ENCODE measurements around the gene NET1.

Gene NET1

GRCh38 chr10:5490032-5490431 is 77.7 kb downstream of the NET1 start:
- no peak for TF ChIP-seq CTCF (IDR thresholded peaks at IDR 0.05; ENCODE audit: low read depth, low read length)
- no peak for DNase-seq (ENCODE audit: low read depth, low spot score)
- in situ Hi-C loops (cut with HindIII; ENCODE audit: low sequenced_read_pairs) = no loop called here
- H3K4me3 ChIP-seq (ENCODE audit: low read depth, low read length) = no peak overlapping the region

DNA sequence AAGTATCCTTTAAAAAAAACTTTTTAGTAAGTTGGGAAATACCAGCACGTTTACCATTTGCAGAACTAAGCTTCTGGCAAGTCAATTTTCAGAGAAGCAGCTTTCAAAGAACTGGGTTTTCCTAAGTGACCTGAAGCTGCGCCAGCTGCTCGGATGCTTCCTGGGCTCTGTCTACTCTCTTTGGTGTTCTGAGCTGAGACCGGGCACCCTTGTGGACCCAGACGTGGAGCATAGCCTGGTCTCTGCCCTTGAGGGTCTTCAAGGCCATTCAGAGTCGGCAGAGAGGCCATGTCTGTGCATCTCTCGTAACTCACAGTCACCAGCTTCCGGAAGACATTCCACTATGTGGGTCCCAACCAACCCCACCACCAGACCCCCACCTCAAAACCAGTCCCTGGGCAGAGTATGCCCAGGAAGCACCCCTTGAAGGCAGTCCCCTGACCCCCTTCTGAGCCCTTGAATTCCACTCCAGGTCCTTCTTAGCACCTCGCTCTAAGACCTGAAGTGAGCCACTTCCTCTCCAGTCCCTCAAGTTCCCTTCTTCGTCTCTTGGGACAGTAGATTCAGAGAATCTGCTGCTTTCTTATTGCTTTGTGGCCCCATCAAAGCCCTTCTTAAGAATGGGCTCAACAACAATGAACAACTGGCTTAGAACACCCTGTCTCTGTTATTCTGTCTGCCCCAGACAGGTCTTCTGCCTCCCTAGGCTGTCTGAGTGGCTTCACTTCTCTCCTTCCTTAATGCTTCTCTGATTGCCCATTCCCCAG is 78.5 kb downstream of the NET1 start:
- TF ChIP-seq CTCF (IDR thresholded peaks at IDR 0.05; ENCODE audit: low read depth, low read length) = no peak
- no peak for DNase-seq (ENCODE audit: low read depth, low spot score)
- H3K4me3 ChIP-seq (ENCODE audit: low read depth, low read length) = no peak overlapping the region
- in situ Hi-C loops (cut with HindIII; ENCODE audit: low sequenced_read_pairs) = no loop called here

- no peak for DNase-seq (ENCODE audit: low read depth, low spot score)
- in situ Hi-C loops (cut with HindIII; ENCODE audit: low sequenced_read_pairs) = no loop called here
- H3K4me3 ChIP-seq (ENCODE audit: low read depth, low read length) = no peak overlapping the region
- no peak for TF ChIP-seq CTCF (IDR thresholded peaks at IDR 0.05; ENCODE audit: low read depth, low read length)
Measured at GRCh38 chr10:5491477-5491876, 79.1 kb downstream of the NET1 start.

DNA sequence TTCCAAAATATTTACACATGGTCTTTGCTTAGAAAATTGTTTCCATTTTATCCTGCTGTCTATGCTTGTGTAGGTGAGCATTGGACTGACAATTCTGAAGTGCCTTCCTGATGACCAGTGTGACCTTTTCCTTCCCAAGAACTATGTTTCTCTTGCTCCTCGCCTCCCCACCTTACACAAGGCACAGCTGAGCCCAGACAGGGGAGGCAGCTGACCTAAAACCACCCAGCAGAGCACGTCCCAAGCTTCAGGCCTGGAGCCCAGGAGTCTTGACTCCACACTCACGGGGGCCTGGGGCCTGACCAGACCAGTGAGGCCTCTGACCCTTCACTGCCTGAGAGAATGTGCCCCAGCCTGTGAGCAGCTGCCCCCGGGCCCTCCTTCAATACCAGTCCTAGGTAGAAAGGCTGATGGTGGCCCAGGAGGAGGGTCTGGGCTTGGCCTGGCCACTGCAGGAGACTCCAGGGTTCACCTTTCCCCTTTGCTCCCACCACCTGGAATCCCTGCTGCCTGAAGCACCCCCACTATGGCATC is 80.0 kb downstream of the NET1 start:
- no peak overlapping the region for H3K4me3 ChIP-seq (ENCODE audit: low read depth, low read length)
- no peak for TF ChIP-seq CTCF (IDR thresholded peaks at IDR 0.05; ENCODE audit: low read depth, low read length)
- no peak for DNase-seq (ENCODE audit: low read depth, low spot score)
- in situ Hi-C loops (cut with HindIII; ENCODE audit: low sequenced_read_pairs) = no loop called here

DNA sequence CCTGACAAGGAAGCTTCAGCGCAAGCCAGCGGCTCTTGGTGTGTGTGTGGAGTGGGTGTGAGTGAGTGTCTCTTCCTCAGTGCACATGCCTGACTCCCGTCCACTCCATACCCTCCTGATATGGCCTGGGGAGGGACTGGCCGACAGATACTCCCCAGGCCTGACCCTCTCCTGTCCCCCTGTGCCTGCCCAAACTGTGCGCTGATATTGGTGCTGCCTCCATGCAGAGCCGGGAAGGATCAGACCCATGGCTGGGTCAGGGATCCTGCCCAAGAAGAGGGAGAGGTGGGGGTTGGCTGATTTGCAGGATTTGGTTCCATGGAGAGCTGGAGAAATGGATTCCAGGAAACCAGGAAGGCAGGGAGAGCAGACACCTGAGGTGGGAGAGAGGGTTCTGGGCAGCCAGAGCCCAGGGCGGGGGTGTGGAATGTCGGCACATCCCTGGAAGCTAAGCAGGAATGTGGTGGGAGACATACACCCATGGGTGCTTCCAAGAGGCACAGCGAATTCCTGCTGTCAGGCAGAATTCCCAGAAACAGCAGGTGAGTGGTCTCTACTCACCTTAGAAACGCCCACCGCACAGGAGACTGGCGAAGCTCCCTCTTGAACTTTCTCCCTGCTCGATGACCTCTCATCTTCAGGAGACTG is 80.7 kb downstream of the NET1 start:
- no peak for DNase-seq (ENCODE audit: low read depth, low spot score)
- in situ Hi-C loops (cut with HindIII; ENCODE audit: low sequenced_read_pairs) = no loop called here

DNA sequence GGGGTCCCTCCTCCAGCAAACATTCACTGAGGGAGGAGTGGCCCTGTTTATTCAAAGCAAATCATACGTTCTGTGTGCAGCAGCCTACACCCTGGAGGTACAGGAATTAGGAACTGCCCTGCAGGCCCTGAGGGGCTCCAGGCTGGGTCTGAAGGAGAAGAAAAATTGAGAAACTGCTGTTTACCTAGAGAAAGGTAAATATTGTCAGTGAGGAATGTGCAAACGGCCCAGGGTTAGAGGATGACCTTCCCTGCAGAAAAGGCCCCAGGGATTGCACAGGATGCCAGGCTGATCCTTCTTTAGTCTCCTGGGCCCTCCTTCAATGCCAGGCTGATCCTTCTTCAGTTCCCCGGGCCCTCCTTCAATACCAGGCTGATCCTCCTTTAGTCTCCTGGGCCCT is 81.3 kb downstream of the NET1 start:
- no peak for DNase-seq (ENCODE audit: low read depth, low spot score)
- H3K4me3 ChIP-seq (ENCODE audit: low read depth, low read length) = no peak overlapping the region
- TF ChIP-seq CTCF (IDR thresholded peaks at IDR 0.05; ENCODE audit: low read depth, low read length) = no peak
- in situ Hi-C loops (cut with HindIII; ENCODE audit: low sequenced_read_pairs) = no loop called here

More for the DNA sequence above, 80.7 kb downstream of the NET1 start:
- no peak for TF ChIP-seq CTCF (IDR thresholded peaks at IDR 0.05; ENCODE audit: low read depth, low read length)
- H3K4me3 ChIP-seq (ENCODE audit: low read depth, low read length) = no peak overlapping the region
